ENCODE results near the gene PTCSC3. TPM values are rescaled to one million over a fixed set of nuclear protein-coding genes. Genes with fewer than 3 reads are reported as not detected.

PTCSC3 gene
- total RNA-seq, 2 experiments from 2014 or later = not detected

DNA sequence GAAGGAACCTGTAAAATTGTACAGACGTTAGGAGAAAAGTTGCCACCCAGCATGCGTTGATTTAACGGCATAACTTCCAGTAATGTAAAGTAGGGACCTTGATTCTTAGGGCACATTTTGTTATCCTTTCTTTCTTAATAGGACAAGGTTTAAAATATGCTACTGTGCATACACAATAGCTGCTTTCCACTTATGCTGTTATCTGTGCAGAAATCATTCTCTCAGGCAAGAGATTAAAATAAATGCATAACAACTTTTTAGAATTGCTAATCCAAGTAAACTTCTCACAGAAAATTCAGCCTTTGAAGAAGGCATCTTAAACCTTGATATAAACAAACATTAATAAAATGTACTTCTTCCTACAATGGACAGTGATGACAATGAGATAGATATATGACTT lies 16.0 kb upstream of the PTCSC3 start:
- no peak overlapping the region for H3K27ac Mint-ChIP-seq
- Histone ChIP-seq H3K4me3 (ENCODE audit: low read length) (no peak overlapping the region), H3K36me3 (ENCODE audit: insufficient read depth, low read length) (no peaks in the 10 kb centered on the region), H3K27ac (ENCODE audit: low read depth in 1 of 2, low read length in 2 of 2) (no peak overlapping the region), H3K27me3 (ENCODE audit: control insufficient read depth in 1 of 2, insufficient read depth in 2 of 2, low read length in 2 of 2) (no peaks in the 10 kb centered on the region), H3K9me3 (ENCODE audit: control insufficient read depth in 1 of 2, insufficient read depth in 1 of 2, low read length in 2 of 2) (no peaks in the 10 kb centered on the region), H3K4me1 (ENCODE audit: insufficient read depth, low read length) (no peaks in the 10 kb centered on the region)
- H3K4me1 Mint-ChIP-seq (ENCODE audit: low read depth) = no peaks in the 10 kb centered on the region
- ChIA-PET CTCF (interaction anchor here (1.1 kb wide), 1 partner anchor 24 kb away, joined by 3 read pairs; no protein-coding TSS in a partner anchor), POLR2A (no interaction called here)
- no peaks in the 10 kb centered on the region for H3K9me3 Mint-ChIP-seq
- H3K27me3 Mint-ChIP-seq = no peaks in the 10 kb centered on the region
- TF ChIP-seq, protein P1, sequence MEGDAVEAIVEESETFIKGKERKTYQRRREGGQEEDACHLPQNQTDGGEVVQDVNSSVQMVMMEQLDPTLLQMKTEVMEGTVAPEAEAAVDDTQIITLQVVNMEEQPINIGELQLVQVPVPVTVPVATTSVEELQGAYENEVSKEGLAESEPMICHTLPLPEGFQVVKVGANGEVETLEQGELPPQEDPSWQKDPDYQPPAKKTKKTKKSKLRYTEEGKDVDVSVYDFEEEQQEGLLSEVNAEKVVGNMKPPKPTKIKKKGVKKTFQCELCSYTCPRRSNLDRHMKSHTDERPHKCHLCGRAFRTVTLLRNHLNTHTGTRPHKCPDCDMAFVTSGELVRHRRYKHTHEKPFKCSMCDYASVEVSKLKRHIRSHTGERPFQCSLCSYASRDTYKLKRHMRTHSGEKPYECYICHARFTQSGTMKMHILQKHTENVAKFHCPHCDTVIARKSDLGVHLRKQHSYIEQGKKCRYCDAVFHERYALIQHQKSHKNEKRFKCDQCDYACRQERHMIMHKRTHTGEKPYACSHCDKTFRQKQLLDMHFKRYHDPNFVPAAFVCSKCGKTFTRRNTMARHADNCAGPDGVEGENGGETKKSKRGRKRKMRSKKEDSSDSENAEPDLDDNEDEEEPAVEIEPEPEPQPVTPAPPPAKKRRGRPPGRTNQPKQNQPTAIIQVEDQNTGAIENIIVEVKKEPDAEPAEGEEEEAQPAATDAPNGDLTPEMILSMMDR (IDR thresholded peaks at IDR 0.05) = no peak
- DNase-seq (no peak), ATAC-seq (ENCODE audit: poor library complexity) (no peak)
- intact Hi-C loops (cut with DNase I, micrococcal nuclease) = no loop called here
- H3K4me3 Mint-ChIP-seq = no peak overlapping the region
- H3K36me3 Mint-ChIP-seq (ENCODE audit: low read depth) = no peaks in the 10 kb centered on the region

DNA sequence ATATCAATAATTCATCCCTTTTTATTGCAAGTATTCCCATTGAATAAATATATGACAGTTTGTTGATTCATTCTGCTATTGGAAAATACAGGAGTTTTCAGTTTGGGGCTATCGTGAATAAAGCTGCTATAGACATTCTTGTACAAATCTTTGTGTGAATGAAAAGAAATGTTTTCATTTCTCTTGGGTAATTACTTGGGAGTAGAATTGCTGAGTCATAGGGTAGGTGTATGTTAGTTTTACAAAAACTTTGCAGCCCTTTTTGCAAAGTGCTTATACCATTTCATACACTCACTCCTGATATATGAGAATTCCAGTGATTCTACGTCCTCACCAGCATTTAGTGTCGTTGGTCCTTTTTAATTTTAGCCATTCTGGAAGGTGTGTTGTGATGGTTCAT lies 6.9 kb upstream of the PTCSC3 start:
- Mint-ChIP-seq H3K27ac (no peak overlapping the region), H3K36me3 (ENCODE audit: low read depth) (no peaks in the 10 kb centered on the region), H3K4me1 (ENCODE audit: low read depth) (no peaks in the 10 kb centered on the region), H3K9me3 (no peaks in the 10 kb centered on the region), H3K4me3 (no peak overlapping the region), H3K27me3 (peaks cover 10% of the 10 kb centered on the region)
- intact Hi-C loops (cut with DNase I, micrococcal nuclease) = no loop called here
- Histone ChIP-seq H3K4me1 (ENCODE audit: insufficient read depth, low read length) (no peaks in the 10 kb centered on the region), H3K36me3 (ENCODE audit: insufficient read depth, low read length) (no peaks in the 10 kb centered on the region), H3K4me3 (ENCODE audit: low read length) (no peak overlapping the region), H3K9me3 (ENCODE audit: control insufficient read depth in 1 of 2, insufficient read depth in 1 of 2, low read length in 2 of 2) (no peaks in the 10 kb centered on the region), H3K27ac (ENCODE audit: low read depth in 1 of 2, low read length in 2 of 2) (no peak overlapping the region), H3K27me3 (ENCODE audit: control insufficient read depth in 1 of 2, insufficient read depth in 2 of 2, low read length in 2 of 2) (no peaks in the 10 kb centered on the region)
- ChIA-PET CTCF (no interaction called here), POLR2A (no interaction called here)
- TF ChIP-seq, protein P1 (IDR thresholded peaks at IDR 0.05) = no peak
- ATAC-seq (ENCODE audit: poor library complexity) (no peak), DNase-seq (no peak)

DNA sequence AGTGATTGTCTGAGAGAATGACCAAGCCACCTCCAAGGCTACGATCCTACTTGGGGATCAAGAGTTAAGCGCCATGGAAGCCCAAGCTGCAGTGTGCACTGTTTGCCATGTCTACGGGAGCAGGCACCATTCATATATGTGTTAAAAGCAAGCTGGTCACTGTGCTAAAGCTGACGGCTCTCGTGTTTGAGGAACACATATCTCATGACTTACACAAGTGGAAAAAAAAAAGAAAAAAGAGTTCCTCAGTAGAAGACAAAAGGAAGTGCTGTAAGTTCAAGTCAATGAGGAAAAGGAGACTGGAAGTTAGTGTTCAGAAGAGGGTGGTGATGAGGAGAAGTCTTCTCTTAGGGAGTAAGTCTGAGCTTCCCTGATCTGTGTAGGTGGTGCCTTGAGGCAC lies 4.9 kb upstream of the PTCSC3 start:
- ChIA-PET CTCF (no interaction called here), POLR2A (no interaction called here)
- H3K36me3 Mint-ChIP-seq (ENCODE audit: low read depth) = no peaks in the 10 kb centered on the region

More for the DNA sequence above, 4.9 kb upstream of the PTCSC3 start:
- H3K4me3 ChIP-seq (ENCODE audit: low read length) = no peak overlapping the region
- ATAC-seq (ENCODE audit: poor library complexity) = no peak
- H3K9me3 Mint-ChIP-seq = no peaks in the 10 kb centered on the region
- no peaks in the 10 kb centered on the region for H3K4me1 ChIP-seq (ENCODE audit: insufficient read depth, low read length)
- H3K27ac ChIP-seq (ENCODE audit: low read depth in 1 of 2, low read length in 2 of 2) = no peak overlapping the region
- no peaks in the 10 kb centered on the region for H3K36me3 ChIP-seq (ENCODE audit: insufficient read depth, low read length)
- no peak overlapping the region for H3K27ac Mint-ChIP-seq
- H3K4me3 Mint-ChIP-seq = no peak overlapping the region
- H3K9me3 ChIP-seq (ENCODE audit: control insufficient read depth in 1 of 2, insufficient read depth in 1 of 2, low read length in 2 of 2) = no peaks in the 10 kb centered on the region
- TF ChIP-seq, protein P1 (IDR thresholded peaks at IDR 0.05) = no peak
- no peaks in the 10 kb centered on the region for H3K27me3 ChIP-seq (ENCODE audit: control insufficient read depth in 1 of 2, insufficient read depth in 2 of 2, low read length in 2 of 2)
- intact Hi-C loops (cut with DNase I, micrococcal nuclease) = no loop called here
- DNase-seq = no peak
- peaks cover 10% of the 10 kb centered on the region for H3K27me3 Mint-ChIP-seq
- H3K4me1 Mint-ChIP-seq (ENCODE audit: low read depth) = no peaks in the 10 kb centered on the region
